GM12878 (cell line): ENCODE data around the gene BCOR. TPM values are rescaled to one million over a fixed set of nuclear protein-coding genes. Genes with fewer than 3 reads are reported as not detected.

ENCODE experiments used
- ATAC-seq: fragments of 200-7000 bp; cut with Tn5 transposase; 3 replicates; pipeline ENCODE4 v1.9.1; 2020; ENCODE audit warnings: mild to moderate bottlenecking, moderate library complexity
- BruUV-seq: library from RNA; stranded (reverse); fragments of 400-500 nt; replicated peaks from 2 replicates; lab custom pipeline; 2021; lab: Mats Ljungman, UMichigan
- CTCF ChIA-PET: fragments of 300-600 bp; sonication (Branson Sonifier 250); formaldehyde crosslinking; extraction: SDS; loops from one replicate; lab custom pipeline; 2021; ENCODE audit warnings: inconsistent platforms; lab: Yijun Ruan, JAX
- POLR2A ChIA-PET: fragments of 350-600 bp; formaldehyde crosslinking; extraction: SDS; loops from one replicate; lab custom pipeline; 2021; ENCODE audit warnings: inconsistent platforms; lab: Charles Lee
- RAD21 ChIA-PET: fragments of 300-600 bp; sonication (Branson Sonifier 250); formaldehyde crosslinking; loops from one replicate; lab custom pipeline; 2023; ENCODE audit warnings: antibody characterized with exemption; ENCODE audit not compliant: unreplicated experiment; lab: Charles Lee
- SMC1A ChIA-PET: fragments of 300-600 bp; sonication (Branson Sonifier 250); formaldehyde crosslinking; loops from one replicate; lab custom pipeline; 2023; ENCODE audit not compliant: unreplicated experiment, uncharacterized antibody; lab: Charles Lee
- DNase-seq: peaks from one replicate; pipeline ENCODE4 v3.0.0-alpha.2; 2011; ENCODE audit warnings: low read depth, low spot score
- FAIRE-seq: peaks from 3 replicates; lab custom pipeline; 2011; peaks lifted over from hg19 to GRCh38; lab: Jason Lieb, UNC
- H2AFZ ChIP-seq: 2 replicates; pipeline ENCODE4 v1.6.0; 2011; ENCODE audit warnings: low read depth, low read length, control low read depth; ENCODE audit not compliant: control insufficient read depth
- H3K27ac ChIP-seq: 2 replicates; pipeline ENCODE4 v1.5.1; 2011; ENCODE audit warnings: control low read depth; ENCODE audit not compliant: control insufficient read depth, insufficient read depth
- H3K27me3 ChIP-seq, 2 experiments: replicated peaks in 1 of 2; 2 replicates each; pipeline versions ENCODE4 v1.6.0 to v1.6.1; 2011; ENCODE audit warnings: low read length in 1 of 2; ENCODE audit not compliant: control insufficient read depth in 2 of 2, insufficient read depth in 2 of 2
- H3K36me3 ChIP-seq, 2 experiments: 2 replicates each; pipeline ENCODE4 v1.5.1; 2011; ENCODE audit warnings: low read length in 1 of 2; ENCODE audit not compliant: control insufficient read depth in 2 of 2, insufficient read depth in 2 of 2
- H3K4me1 ChIP-seq: 2 replicates; pipeline ENCODE4 v1.6.1; 2011; ENCODE audit warnings: mild to moderate bottlenecking, low read length, moderate library complexity, mixed read lengths; ENCODE audit not compliant: control insufficient read depth, insufficient read depth
- H3K4me2 ChIP-seq: 2 replicates; pipeline ENCODE4 v1.6.0; 2011; ENCODE audit warnings: control low read depth; ENCODE audit not compliant: control insufficient read depth, insufficient read depth
- H3K4me3 ChIP-seq: fragments of 200-600 bp; sonication (generic); 2 replicates; pipeline ENCODE4 v1.5.1; 2016
- H3K79me2 ChIP-seq: 2 replicates; pipeline ENCODE4 v1.6.0; 2011; ENCODE audit warnings: low read length; ENCODE audit not compliant: control insufficient read depth, insufficient read depth
- H3K9ac ChIP-seq: 2 replicates; pipeline ENCODE4 v1.8.0; 2011; ENCODE audit warnings: low read length, control low read depth, mixed read lengths; ENCODE audit not compliant: control insufficient read depth, insufficient read depth
- H3K9me3 ChIP-seq: replicated peaks from 3 replicates; pipeline ENCODE4 v1.5.1; 2011; ENCODE audit warnings: mild to moderate bottlenecking, low read length; ENCODE audit not compliant: control insufficient read depth, insufficient read depth
- H4K20me1 ChIP-seq: 2 replicates; pipeline ENCODE4 v1.6.0; 2011; ENCODE audit not compliant: control insufficient read depth, insufficient read depth
- BCL11A ChIP-seq: IDR thresholded peaks from 2 replicates; pipeline ENCODE4 v1.6.1; 2011; ENCODE audit warnings: low read depth, low read length
- CBX3 ChIP-seq: fragments of 200-600 bp; sonication (generic); IDR thresholded peaks from 2 replicates; pipeline ENCODE4 v1.6.1; 2016; ENCODE audit warnings: low read depth, borderline replicate concordance
- CBX5 ChIP-seq: sonication (generic); IDR thresholded peaks from 2 replicates; pipeline ENCODE4 v1.6.1; 2016; ENCODE audit warnings: low read depth, moderate library complexity, mild to moderate bottlenecking, inconsistent platforms
- DPF2 ChIP-seq: fragments of 450-650 bp; IDR thresholded peaks from 2 replicates; pipeline ENCODE4 v1.6.1; 2017; ENCODE audit warnings: mild to moderate bottlenecking
- EED ChIP-seq: sonication (generic); IDR thresholded peaks from 2 replicates; pipeline ENCODE4 v1.6.1; 2016; ENCODE audit warnings: antibody characterized with exemption, low read depth
- EZH2 ChIP-seq: IDR thresholded peaks from 2 replicates; pipeline ENCODE4 v1.6.1; 2012; ENCODE audit warnings: low read depth, mild to moderate bottlenecking, control low read depth, inconsistent platforms, low read length, borderline replicate concordance; ENCODE audit not compliant: control insufficient read depth
- FOXM1 ChIP-seq: IDR thresholded peaks from 2 replicates; pipeline ENCODE4 v1.6.1; 2012; ENCODE audit warnings: low read depth, mild to moderate bottlenecking, inconsistent platforms, low read length, moderate library complexity
- KLF5 ChIP-seq: fragments of 450-650 bp; IDR thresholded peaks from 2 replicates; pipeline ENCODE4 v1.6.1; 2014; ENCODE audit warnings: mild to moderate bottlenecking; ENCODE audit not compliant: partially characterized antibody
- MEF2B ChIP-seq: fragments of 450-650 bp; IDR thresholded peaks from 2 replicates; pipeline ENCODE4 v1.6.1; 2018; ENCODE audit warnings: mild to moderate bottlenecking, moderate library complexity; ENCODE audit not compliant: partially characterized antibody, poor library complexity, severe bottlenecking
- MTA2 ChIP-seq: fragments of 450-650 bp; IDR thresholded peaks from 2 replicates; pipeline ENCODE4 v1.6.1; 2016; ENCODE audit warnings: low read depth, mild to moderate bottlenecking, moderate library complexity
- NBN ChIP-seq: fragments of 450-650 bp; IDR thresholded peaks from 2 replicates; pipeline ENCODE4 v1.6.1; 2016
- NFYA ChIP-seq: IDR thresholded peaks from 2 replicates; pipeline ENCODE4 v1.6.1; 2011; ENCODE audit warnings: low read depth, mild to moderate bottlenecking, low read length, improper control_type of control experiment, borderline replicate concordance
- POU2F2 ChIP-seq: IDR thresholded peaks from 3 replicates; pipeline ENCODE4 v1.6.1; 2011; ENCODE audit warnings: low read depth, mild to moderate bottlenecking, low read length, borderline replicate concordance
- RB1 ChIP-seq: fragments of 450-650 bp; formaldehyde crosslinking; IDR thresholded peaks from 2 replicates; pipeline ENCODE4 v1.6.1; 2017; ENCODE audit warnings: mild to moderate bottlenecking, borderline replicate concordance
- SMC3 ChIP-seq: IDR thresholded peaks from 2 replicates; pipeline ENCODE4 v1.6.1; 2011; ENCODE audit warnings: low read length, improper control_type of control experiment, borderline replicate concordance
- TBL1XR1 ChIP-seq: IDR thresholded peaks from 2 replicates; pipeline ENCODE4 v1.6.1; 2012; ENCODE audit warnings: low read depth, low read length, improper control_type of control experiment
- USF2 ChIP-seq: IDR thresholded peaks from 2 replicates; pipeline ENCODE4 v1.6.1; 2011; ENCODE audit warnings: low read depth, low read length, improper control_type of control experiment, borderline replicate concordance
- WRNIP1 ChIP-seq: IDR thresholded peaks from 2 replicates; pipeline ENCODE4 v1.6.1; 2011; ENCODE audit warnings: low read depth, low read length, improper control_type of control experiment, borderline replicate concordance
- YBX1 ChIP-seq: fragments of 450-650 bp; IDR thresholded peaks from 2 replicates; pipeline ENCODE4 v1.6.1; 2016; ENCODE audit warnings: antibody characterized with exemption
- WGBS: methylation state at CpG from one replicate; pipeline ENCODE4 v1.1.6; 2016; ENCODE audit warnings: low lambda C conversion rate; ENCODE audit not compliant: insufficient replicate concordance, insufficient coverage; ENCODE audit errors: missing lambda C conversion rate; 5-methylcytosine and 5-hydroxymethylcytosine counted together
- in situ Hi-C: fragments of 300-500 bp; cut with MboI; formaldehyde crosslinking; loops from 9 replicates; pipeline ENCODE4 v1.14.3; 2018; ENCODE audit warnings: mixed read lengths
- intact Hi-C: fragments of 100-400 bp; cut with micrococcal nuclease; formaldehyde crosslinking; loops from one replicate; pipeline ENCODE4 v1.14.2; 2022; ENCODE audit not compliant: unreplicated experiment
- polyA plus RNA-seq, 11 experiments: library from polyadenylated mRNA; depleted of rRNA in 4 of 11; unstranded in 6 of 11; stranded (reverse) in 5 of 11; fragments of >200 nt; fragmentation: Nextera tagmentation in 4 of 11; fragmentation: Illumina TruSeq in 1 of 11; extraction: Ambion mirVana in 4 of 11; extraction: Trizol in 1 of 11; gene quantifications; 1 replicate in 1 of 11; 2 replicates in 10 of 11; pipeline versions ENCODE4 v1.2.1 to v1.2.3, GENCODE V29; 2011 to 2016; ENCODE audit warnings: inconsistent platforms in 2 of 11, missing spikeins in 2 of 11, low read depth in 1 of 11
- total RNA-seq, 4 experiments: library from RNA; depleted of rRNA in 3 of 4; stranded (reverse); fragments of >200 nt in 3 of 4; fragmentation: Illumina TruSeq in 1 of 4; extraction: Trizol in 1 of 4; gene quantifications; 2 replicates each; pipeline versions ENCODE4 v1.2.1 to v1.2.3, GENCODE V29; 2013 to 2021
- TF ChIP-seq, protein P1 (sequence below): fragments of 450-650 bp; IDR thresholded peaks from 2 replicates; pipeline ENCODE4 v1.6.1; 2017; ENCODE audit warnings: borderline replicate concordance

BCOR gene
- total and polyA plus RNA-seq, 10 of the 15 experiments (the other 5 are each of a cell fraction or from before 2014, with no cell fraction given): 5.1 to 16.4 (median 10.1) TPM

DNA sequence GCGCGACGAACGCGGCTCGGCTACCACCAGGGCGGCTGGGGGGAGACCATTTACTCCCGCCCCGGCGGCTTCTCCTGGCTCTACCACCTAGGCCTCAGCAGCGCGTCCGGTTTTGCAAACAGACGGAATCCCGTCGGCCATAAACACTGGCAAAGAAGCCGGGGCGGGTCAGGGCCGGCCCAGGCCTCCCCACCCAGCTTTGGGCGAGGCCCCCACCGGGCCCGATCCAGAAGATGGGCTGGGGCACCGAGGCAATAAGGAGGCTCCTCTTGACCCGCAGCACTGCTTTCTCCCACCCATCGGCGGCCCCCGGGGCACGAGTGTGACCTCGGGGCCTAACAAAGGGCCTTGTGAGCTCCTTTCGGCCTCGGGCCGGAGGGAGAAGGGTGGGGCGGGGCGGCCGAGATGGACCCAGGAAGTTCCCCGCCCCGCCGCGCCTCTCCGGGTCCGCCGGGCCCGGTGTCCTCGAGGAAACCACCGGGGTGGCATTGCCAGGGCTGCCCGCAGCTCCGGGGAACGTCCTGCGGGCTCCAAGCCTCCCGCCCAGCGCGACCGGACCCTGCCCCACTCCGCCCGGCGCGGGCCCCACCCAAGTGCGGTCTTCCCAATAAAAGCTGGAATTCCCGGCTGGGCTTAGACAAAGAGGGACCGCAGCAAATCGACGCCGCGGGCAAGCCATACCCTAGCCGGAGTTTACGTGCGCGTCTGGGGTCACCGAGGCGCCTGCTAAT, 5.9 kb downstream of the BCOR start:
- no peak overlapping the region for H2AFZ ChIP-seq
- H3K9me3 ChIP-seq: no peaks in the 10 kb centered on the region; the same call in 2 of the 3 replicates
- ChIA-PET RAD21 (no interaction called here), SMC1A (no interaction called here)
- no peak overlapping the region for H3K4me2 ChIP-seq
- in situ Hi-C loops: no loop called here
- peaks cover 34% of the 10 kb centered on the region for H3K79me2 ChIP-seq
- H3K27ac ChIP-seq: no peak overlapping the region
- H3K9ac ChIP-seq: no peak overlapping the region
- H3K4me1 ChIP-seq: no peaks in the 10 kb centered on the region; the same call in 1 of the 2 replicates
- TF ChIP-seq TBL1XR1: no peak
- TF ChIP-seq POU2F2: no peak
- TF ChIP-seq MEF2B: no peak
- no peak for TF ChIP-seq YBX1
- TF ChIP-seq NFYA: no peak
- TF ChIP-seq FOXM1: no peak
- TF ChIP-seq MTA2: no peak
- no peak for TF ChIP-seq USF2
- TF ChIP-seq DPF2: no peak
- no peak for TF ChIP-seq WRNIP1
- TF ChIP-seq, protein P1, sequence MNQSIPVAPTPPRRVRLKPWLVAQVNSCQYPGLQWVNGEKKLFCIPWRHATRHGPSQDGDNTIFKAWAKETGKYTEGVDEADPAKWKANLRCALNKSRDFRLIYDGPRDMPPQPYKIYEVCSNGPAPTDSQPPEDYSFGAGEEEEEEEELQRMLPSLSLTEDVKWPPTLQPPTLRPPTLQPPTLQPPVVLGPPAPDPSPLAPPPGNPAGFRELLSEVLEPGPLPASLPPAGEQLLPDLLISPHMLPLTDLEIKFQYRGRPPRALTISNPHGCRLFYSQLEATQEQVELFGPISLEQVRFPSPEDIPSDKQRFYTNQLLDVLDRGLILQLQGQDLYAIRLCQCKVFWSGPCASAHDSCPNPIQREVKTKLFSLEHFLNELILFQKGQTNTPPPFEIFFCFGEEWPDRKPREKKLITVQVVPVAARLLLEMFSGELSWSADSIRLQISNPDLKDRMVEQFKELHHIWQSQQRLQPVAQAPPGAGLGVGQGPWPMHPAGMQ: no peak
- TF ChIP-seq EED: no peak
- no peak for TF ChIP-seq BCL11A
- no peak for TF ChIP-seq CBX5
- TF ChIP-seq NBN: no peak
- TF ChIP-seq KLF5: no peak
- TF ChIP-seq EZH2: no peak
- no peak for TF ChIP-seq SMC3
- TF ChIP-seq RB1: no peak
- TF ChIP-seq CBX3: no peak
- TF ChIP-seq, all 136 proteins: peak for 0
- FAIRE-seq (no peak), DNase-seq (no peak), ATAC-seq (no peak)
- no peaks in the 10 kb centered on the region for H3K36me3 ChIP-seq
- WGBS: 55% methylated on average over 58 of the region's 70 CpGs
- ChIA-PET POLR2A (no interaction called here), CTCF (interaction anchor here (0.9 kb wide), 1 partner anchor 10 kb away, joined by 3 read pairs; no protein-coding TSS in a partner anchor)
- intact Hi-C loops: loop anchor here (10.0 kb wide), 2 partner anchors 173 to 383 kb away; no protein-coding TSS in a partner anchor
- no TSS peak for BruUV-seq
- no peaks in the 10 kb centered on the region for H3K27me3 ChIP-seq
- H4K20me1 ChIP-seq: no peaks in the 10 kb centered on the region; the same call in none of the 2 replicates
- H3K4me3 ChIP-seq: no peak overlapping the region
